NCI-H146 treated with DMSO at 0.1 percent for 48 hours (cell line): ENCODE data around the gene SESTD1.
A peak's percentile ranks its signal among the peaks of the same experiment; 100 is the strongest.
"Not testable (repeated sequence)": the region's sequence is repeated elsewhere in the genome, so short reads cannot be mapped to it uniquely, and the experiment has no call there.

Source experiments
- DNase-seq: peaks from one replicate; lab custom pipeline; 2025; ENCODE audit not compliant: unreplicated experiment; lab: John Stamatoyannopoulos, UW

SESTD1 gene

DNA sequence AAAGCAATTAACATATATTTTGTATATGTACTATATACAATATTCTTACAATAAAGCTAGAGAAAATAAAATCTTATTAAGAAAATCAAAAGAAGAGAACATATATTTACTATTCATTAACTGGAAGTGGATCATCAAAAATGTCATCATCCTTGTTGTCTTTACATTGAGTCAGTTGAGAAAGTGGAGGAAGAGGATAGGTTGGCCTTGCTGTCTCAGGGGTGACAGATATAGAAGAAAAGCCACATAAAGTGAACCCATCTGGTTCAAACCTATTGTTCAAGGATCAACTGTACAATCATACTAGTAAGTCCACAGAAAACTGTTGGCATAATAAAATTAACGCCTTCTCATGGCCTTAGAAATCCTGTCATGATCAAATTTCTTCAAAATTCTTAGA lies 26.6 kb downstream of the SESTD1 start:
- no peak for DNase-seq

- no peak for DNase-seq
Observed at GRCh38 chr2:179237209-179237946, 27.3 kb downstream of the SESTD1 start.

DNA sequence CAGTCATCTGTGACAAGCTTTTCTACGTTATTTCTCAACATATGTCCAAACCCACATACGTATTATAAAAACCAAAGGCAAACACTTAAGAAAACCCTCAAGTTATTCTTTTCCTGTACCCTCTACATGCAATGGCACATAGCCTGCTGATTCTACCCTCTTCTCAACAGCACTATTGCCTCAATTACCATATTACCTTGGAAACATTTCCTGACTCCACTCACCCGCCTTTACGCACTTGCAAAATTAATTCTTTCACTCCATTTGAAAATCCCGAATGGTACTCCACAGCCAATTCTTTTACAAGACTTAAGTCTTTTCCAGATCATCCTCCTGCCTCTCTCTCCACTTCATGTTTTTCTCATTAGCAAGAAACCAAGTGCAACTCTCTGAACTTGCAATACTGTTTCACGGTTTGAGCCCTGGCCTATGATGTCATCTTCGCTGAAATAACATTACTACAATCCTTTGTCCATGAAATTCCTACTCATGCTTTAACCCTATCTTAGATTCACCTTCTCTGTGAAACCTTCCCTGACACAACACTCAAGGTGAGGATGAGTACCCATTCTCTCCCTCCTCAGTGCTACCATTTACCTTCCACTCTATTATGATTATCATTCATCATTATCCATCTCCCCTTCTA lies 29.0 kb downstream of the SESTD1 start:
- DNase-seq: no peak

GRCh38 chr2:179234658-179235240 lies 29.9 kb downstream of the SESTD1 start:
- no peak for DNase-seq

DNA sequence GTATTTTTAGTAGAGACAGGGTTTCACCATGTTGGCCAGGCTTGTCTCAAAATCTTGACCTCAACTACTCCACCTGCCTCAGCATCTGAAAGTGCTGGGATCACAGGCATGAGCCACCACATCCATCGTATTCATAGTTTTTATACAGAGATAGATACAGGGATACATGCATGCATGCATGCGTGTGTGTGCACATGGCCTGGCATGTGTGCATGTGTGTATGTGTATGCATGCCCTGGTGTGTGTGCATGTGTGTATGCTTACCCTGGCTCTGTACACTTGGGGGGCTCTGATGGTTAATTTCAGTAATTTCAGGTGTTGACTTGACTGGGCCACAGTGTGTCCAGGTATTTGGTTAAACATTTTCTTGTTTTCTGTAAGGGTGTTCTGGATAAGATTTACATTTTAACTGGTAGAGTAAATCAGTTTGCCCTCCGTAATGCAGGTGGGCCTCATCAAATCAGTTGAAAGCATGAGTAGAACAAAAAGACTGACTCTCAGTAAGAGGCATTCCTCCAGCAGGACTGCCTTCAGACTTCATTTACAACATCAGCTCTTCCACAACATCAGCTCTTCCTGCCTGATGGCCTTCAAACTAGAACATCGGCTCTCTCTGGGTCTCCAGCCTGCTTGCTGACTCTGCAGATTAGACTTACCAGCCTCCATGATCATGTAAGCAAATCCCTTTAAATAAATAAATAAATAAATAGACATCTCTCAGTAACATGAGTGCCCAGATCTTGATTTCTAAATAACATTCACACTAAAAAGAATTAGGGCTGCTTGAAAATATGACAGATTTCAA lies 30.8 kb downstream of the SESTD1 start:
- no peak for DNase-seq

DNA sequence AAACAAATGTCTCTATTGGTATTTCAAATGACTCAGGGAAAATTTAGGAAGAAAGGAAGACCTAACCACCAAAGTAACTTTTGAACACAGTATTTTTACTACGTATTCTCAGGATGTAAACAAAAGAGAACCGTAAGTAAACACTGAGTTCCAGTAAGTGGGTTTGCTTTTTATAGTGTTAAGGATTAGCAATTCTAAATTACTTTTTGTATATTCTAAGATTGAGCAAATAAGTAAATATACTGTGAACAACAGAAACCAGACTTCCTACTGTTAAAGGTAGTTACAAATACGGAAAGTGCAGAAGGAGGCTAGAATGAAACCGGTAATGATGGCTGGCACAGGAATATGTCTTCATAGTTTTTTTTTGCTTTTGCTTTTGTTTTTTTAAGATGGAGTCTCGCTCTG lies 31.5 kb downstream of the SESTD1 start:
- DNase-seq: no peak

DNA sequence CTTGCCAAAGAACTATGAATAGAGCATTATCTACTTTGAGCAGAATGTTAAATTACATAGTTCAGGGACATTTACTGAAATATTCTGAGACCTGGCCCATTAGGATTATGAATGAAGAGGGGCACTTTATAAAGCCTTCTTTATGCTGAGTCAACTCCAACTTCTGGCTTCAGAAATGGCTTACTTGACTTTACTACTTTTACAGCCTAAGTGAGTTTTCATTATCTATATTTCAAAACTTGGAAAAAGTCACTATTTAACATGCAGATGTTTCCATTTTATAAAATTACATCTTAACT lies 37.7 kb downstream of the SESTD1 start:
- DNase-seq: no peak

DNA sequence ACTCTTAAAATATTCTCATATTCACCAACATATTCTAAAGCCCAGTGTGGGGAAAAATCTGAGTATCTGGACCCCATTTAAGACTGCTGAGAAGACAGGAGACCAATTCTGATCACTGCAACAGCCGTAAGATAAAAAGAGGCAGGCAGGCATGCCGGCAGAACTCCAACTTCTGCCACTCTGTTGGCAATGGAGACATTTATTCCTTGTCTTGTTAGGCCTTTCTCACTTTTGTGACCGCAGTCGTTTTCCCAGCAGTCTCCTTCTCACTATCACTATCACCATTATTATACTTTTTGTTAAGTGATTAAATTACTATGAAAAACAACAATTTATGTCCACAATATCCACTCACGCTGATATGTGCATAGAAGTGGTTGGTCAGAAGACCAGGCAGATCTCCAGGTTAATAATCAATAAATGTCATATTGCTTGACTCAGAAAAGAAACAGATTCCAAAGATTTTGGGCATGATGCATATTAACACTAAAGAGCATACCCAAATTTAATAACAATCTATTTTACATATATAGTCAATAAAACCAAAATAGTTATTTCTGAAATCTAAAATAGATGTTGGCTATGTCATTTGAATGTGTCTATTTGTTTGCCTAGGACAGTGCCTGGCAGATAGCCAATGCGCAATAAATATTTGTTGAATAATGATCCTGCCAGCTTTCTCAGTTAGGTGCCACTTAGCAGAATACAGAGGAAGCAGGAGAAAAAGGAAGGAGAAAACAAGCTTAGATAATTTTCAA lies 38.2 kb downstream of the SESTD1 start:
- DNase-seq: peak; percentile 68

DNA sequence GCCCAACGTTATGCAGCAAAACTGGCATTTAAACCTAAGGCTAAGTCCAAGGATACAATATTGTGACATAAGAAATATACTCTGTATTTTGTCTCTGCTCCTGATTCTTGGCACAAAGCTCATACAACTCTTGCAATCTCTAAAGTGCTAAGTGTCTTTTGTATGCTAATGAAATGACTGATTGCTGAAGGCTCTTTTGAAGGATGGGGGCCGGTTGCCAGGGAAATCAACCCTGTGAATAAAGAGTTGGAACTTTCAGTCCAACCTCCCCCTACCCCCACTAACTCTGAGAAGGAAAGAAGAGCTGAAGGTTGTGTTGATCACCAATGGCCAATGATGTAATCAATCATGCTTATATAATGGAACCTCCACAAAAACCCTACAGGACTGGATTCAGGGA lies 40.3 kb downstream of the SESTD1 start:
- DNase-seq: no peak

- no peak for DNase-seq
Observed at GRCh38 chr2:179222076-179222475, 42.6 kb downstream of the SESTD1 start.

DNA sequence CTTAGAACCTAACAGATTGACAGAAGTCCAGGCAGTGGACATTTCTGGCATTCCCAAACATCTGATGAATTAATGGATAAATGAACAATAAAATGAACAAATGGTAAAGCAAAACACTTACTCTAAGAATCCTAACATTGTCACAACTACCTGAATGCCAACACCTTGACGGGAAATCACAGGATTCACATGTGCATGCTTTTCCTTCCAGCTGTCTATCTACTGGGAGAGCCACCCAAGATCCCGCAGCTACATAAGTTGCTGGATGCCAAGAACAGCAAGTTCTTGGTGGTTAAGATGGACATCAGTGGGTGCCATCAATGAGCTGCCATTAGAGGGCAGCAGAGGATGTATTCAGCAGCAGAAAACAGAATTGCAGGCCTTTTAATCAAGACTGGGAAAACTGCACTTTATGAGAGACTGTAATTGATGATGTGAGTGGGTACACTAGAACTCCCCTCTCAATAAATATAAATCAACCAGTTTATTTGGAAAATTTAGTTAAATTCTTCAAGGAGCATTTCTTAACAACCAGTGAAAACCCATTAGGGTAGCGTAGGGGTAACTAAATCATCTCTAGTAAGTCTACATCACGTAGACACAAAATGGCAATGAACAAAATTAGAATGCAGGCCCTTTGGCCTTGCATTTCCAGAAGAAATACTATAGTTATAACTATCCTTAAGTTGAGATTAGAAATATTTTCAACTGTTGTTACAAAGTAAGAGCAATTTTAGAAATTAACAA lies 45.6 kb downstream of the SESTD1 start:
- peak; percentile 48 for DNase-seq

DNA sequence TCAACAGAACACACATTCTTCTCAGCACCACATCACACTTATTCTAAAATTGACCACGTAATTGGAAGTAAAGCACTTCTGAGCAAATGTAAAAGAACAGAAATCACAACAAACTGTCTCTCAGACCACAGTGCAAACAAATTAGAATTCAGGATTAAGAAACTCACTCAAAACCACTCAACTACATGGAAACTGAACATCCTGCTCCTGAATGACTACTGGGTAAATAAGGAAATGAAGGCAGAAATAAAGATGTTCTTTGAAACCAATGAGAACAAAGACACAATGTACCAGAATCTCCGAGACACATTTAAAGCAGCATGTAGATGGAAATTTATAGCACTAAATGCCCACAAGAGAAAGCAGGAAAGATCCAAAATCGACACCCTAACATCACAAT lies 50.0 kb downstream of the SESTD1 start:
- not testable (repeated sequence) for DNase-seq

DNA sequence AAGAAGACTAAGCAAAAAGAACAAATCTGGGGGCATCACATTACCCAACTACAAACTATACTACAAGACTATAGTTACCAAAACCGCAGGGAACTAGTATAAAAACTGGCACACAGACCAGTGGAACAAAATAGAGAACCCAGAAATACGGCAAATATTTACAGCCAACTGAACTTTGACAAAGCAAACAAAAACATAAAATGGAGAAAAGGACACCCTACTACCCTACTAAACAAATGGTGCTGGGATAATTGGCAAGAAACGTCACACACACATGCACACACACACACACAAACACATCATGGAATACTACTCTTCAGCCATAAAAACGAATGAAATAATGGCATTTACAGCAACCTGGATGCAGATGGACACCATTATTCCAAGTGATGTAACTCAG lies 53.3 kb downstream of the SESTD1 start:
- no peak for DNase-seq

GRCh38 chr2:179208277-179208676 lies 56.4 kb downstream of the SESTD1 start:
- DNase-seq: not testable (repeated sequence)

- no peak for DNase-seq
Observed at GRCh38 chr2:179207047-179207446, 57.6 kb downstream of the SESTD1 start.

DNA sequence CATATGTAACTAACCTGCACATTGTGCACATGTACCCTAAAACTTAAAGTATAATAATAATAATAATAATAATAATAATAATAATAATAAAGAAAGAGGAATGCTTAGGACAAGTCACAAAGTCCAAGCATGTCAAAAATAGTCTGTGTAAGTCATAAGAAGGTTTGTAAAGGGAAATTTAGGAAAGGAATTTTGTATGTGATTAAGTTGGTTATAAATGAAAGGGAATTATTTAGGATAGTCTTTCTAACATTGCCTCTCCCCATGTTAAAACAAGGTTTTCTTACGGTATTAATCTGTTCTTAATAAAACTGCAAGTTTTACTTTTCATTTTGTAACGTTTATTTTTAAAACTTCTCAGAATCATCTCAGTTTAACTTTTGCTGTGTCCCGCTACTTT lies 62.8 kb downstream of the SESTD1 start:
- DNase-seq: no peak

- DNase-seq: not testable (repeated sequence)
Observed at GRCh38 chr2:179195926-179196590, 68.6 kb downstream of the SESTD1 start.

GRCh38 chr2:179195141-179195540 lies 69.5 kb downstream of the SESTD1 start:
- DNase-seq: no peak

- no peak for DNase-seq
Observed at GRCh38 chr2:179193759-179194394, 70.8 kb downstream of the SESTD1 start.
